HepG2 (cell line): ENCODE measurements around the gene SPEM2. TPM values are rescaled to one million over a fixed set of nuclear protein-coding genes. Genes with fewer than 3 reads are reported as not detected.

Experiments used
- ATAC-seq: fragments of 200-7000 bp; cut with Tn5 transposase; 3 replicates; pipeline ENCODE4 v1.9.1; 2020; ENCODE audit warnings: mild to moderate bottlenecking, moderate library complexity
- BruUV-seq: library from RNA; stranded (reverse); fragments of 400-500 nt; replicated peaks from 2 replicates; lab custom pipeline; 2021; lab: Mats Ljungman, UMichigan
- CTCF ChIA-PET: fragments of 300-600 bp; formaldehyde crosslinking; extraction: SDS; loops from one replicate; lab custom pipeline; 2021; ENCODE audit warnings: low total read pairs, inconsistent platforms, low intra/inter-chr PET ratio; lab: Yijun Ruan, JAX
- POLR2A ChIA-PET: fragments of 350-600 bp; sonication (Branson Sonifier 250); formaldehyde crosslinking; loops from one replicate; lab custom pipeline; 2020; ENCODE audit warnings: antibody characterized with exemption, inconsistent platforms; lab: Yijun Ruan, JAX
- DNase-seq: peaks from one replicate; pipeline ENCODE4 v3.0.0-alpha.2; 2015; ENCODE audit warnings: low spot score
- FAIRE-seq: peaks from 3 replicates; lab custom pipeline; 2011; peaks lifted over from hg19 to GRCh38; lab: Jason Lieb, UNC
- H2AFZ ChIP-seq: one replicate; pipeline ENCODE4 v1.6.1; 2011; ENCODE audit warnings: low read length, inconsistent platforms
- H3K27ac ChIP-seq: fragments of 300-600 bp; 3 replicates; pipeline ENCODE4 v1.8.0; 2011; ENCODE audit warnings: mixed run types, mild to moderate bottlenecking, mixed read lengths, low read length, inconsistent platforms; ENCODE audit not compliant: insufficient read depth; ENCODE audit errors: extremely low read length
- H3K27me3 ChIP-seq, 2 experiments: fragments of 200-600 bp in 1 of 2; 2 replicates in 1 of 2; 3 replicates in 1 of 2; pipeline versions ENCODE4 v1.6.0 to v1.8.0; 2011; ENCODE audit warnings: low read length in 2 of 2, mild to moderate bottlenecking in 2 of 2, moderate library complexity in 2 of 2, inconsistent platforms in 1 of 2; ENCODE audit not compliant: insufficient read depth in 2 of 2, control insufficient read depth in 1 of 2
- H3K36me3 ChIP-seq, 2 experiments: fragments of 200-600 bp in 1 of 2; replicated peaks in 1 of 2; 2 replicates in 1 of 2; 3 replicates in 1 of 2; pipeline versions ENCODE4 v1.5.1 to v1.8.0; 2011; ENCODE audit warnings: low read length in 2 of 2, inconsistent platforms in 1 of 2; ENCODE audit not compliant: insufficient read depth in 2 of 2, control insufficient read depth in 1 of 2
- H3K4me1 ChIP-seq: 2 replicates; pipeline ENCODE4 v1.5.1; 2012; ENCODE audit warnings: low read length, inconsistent platforms; ENCODE audit not compliant: insufficient read depth
- H3K4me2 ChIP-seq: 2 replicates; pipeline ENCODE4 v1.6.0; 2011; ENCODE audit warnings: low read depth, low read length, inconsistent platforms
- H3K4me3 ChIP-seq, 3 experiments: fragments of 200-600 bp in 1 of 3; sonication (generic), shearing (Covaris generic) in 1 of 3; replicated peaks in 1 of 3; 2 replicates each; pipeline ENCODE4 v1.5.1; 2011 to 2016; ENCODE audit warnings: low read length in 3 of 3, inconsistent platforms in 2 of 3, low read depth in 2 of 3, mild to moderate bottlenecking in 2 of 3, control low read depth in 1 of 3, mixed read lengths in 1 of 3; ENCODE audit not compliant: insufficient read depth in 1 of 3
- H3K79me2 ChIP-seq: one replicate; pipeline ENCODE4 v1.6.1; 2011; ENCODE audit warnings: low read length, inconsistent platforms; ENCODE audit not compliant: insufficient read depth
- H3K9ac ChIP-seq: 2 replicates; pipeline ENCODE4 v1.6.0; 2011; ENCODE audit warnings: mild to moderate bottlenecking, low read depth, low read length, inconsistent platforms; ENCODE audit not compliant: insufficient read depth
- H3K9me3 ChIP-seq: 2 replicates; pipeline ENCODE4 v1.5.1; 2012; ENCODE audit warnings: mild to moderate bottlenecking, low read length
- H4K20me1 ChIP-seq: 2 replicates; pipeline ENCODE4 v1.6.0; 2011; ENCODE audit warnings: inconsistent platforms, mild to moderate bottlenecking, low read length, moderate library complexity; ENCODE audit not compliant: insufficient read depth
- ADNP ChIP-seq: sonication (generic); formaldehyde crosslinking; IDR thresholded peaks from 2 replicates; pipeline ENCODE4 v1.4.0; 2020; ENCODE audit warnings: missing genetic modification reagents
- EP300 ChIP-seq, 3 experiments: sonication (generic) in 1 of 3; formaldehyde crosslinking in 1 of 3; IDR thresholded peaks; 2 replicates each; pipeline versions ENCODE4 v1.5.1 to v1.6.1; 2011 to 2020; ENCODE audit warnings: low read depth in 2 of 3, low read length in 2 of 3, borderline replicate concordance in 1 of 3, improper control_type of control experiment in 1 of 3, mild to moderate bottlenecking in 1 of 3, missing genetic modification reagents in 1 of 3, moderate library complexity in 1 of 3
- FOXK2 ChIP-seq: fragments of 450-650 bp; IDR thresholded peaks from 2 replicates; pipeline ENCODE4 v1.6.1; 2016
- GTF2F1 ChIP-seq: fragments of 150-350 bp; IDR thresholded peaks from 2 replicates; pipeline ENCODE4 v1.6.1; 2014; ENCODE audit warnings: low read length
- KLF13 ChIP-seq: sonication (generic); formaldehyde crosslinking; IDR thresholded peaks from 2 replicates; pipeline ENCODE4 v1.4.0; 2020; ENCODE audit warnings: mild to moderate bottlenecking, missing genetic modification reagents
- NBN ChIP-seq: fragments of 450-650 bp; conservative IDR thresholded peaks from 2 replicates; pipeline ENCODE4 v1.6.1; 2017
- RARG ChIP-seq: sonication (generic); formaldehyde crosslinking; IDR thresholded peaks from 2 replicates; pipeline ENCODE4 v1.4.0; 2020; ENCODE audit warnings: low read depth, mild to moderate bottlenecking, missing genetic modification reagents
- REPIN1 ChIP-seq: sonication (generic); formaldehyde crosslinking; IDR thresholded peaks from 2 replicates; pipeline ENCODE4 v1.8.0; 2022; ENCODE audit warnings: missing genetic modification reagents, low read depth, mild to moderate bottlenecking, borderline replicate concordance
- SIX4 ChIP-seq: sonication (generic); formaldehyde crosslinking; IDR thresholded peaks from 2 replicates; pipeline ENCODE4 v1.4.0; 2020; ENCODE audit warnings: missing genetic modification reagents
- SMARCC2 ChIP-seq: fragments of 450-650 bp; IDR thresholded peaks from 2 replicates; pipeline ENCODE4 v1.6.1; 2017; ENCODE audit warnings: antibody characterized with exemption, mild to moderate bottlenecking
- SMYD3 ChIP-seq: sonication (generic); formaldehyde crosslinking; IDR thresholded peaks from 2 replicates; pipeline ENCODE4 v1.8.1; 2023; ENCODE audit warnings: mild to moderate bottlenecking, missing genetic modification reagents
- ZBTB21 ChIP-seq: sonication (generic); formaldehyde crosslinking; IDR thresholded peaks from 2 replicates; pipeline ENCODE4 v1.4.0; 2020; ENCODE audit warnings: missing genetic modification reagents
- ZNF274 ChIP-seq: sonication (generic); formaldehyde crosslinking; IDR thresholded peaks from 2 replicates; pipeline ENCODE4 v1.5.1; 2020; ENCODE audit warnings: mild to moderate bottlenecking, missing genetic modification reagents
- ZNF441 ChIP-seq: sonication (generic); formaldehyde crosslinking; IDR thresholded peaks from 2 replicates; pipeline ENCODE4 v1.7.0; 2021; ENCODE audit warnings: missing genetic modification reagents, borderline replicate concordance
- ZNF562 ChIP-seq: sonication (generic); formaldehyde crosslinking; IDR thresholded peaks from 2 replicates; pipeline ENCODE4 v1.8.0; 2022; ENCODE audit warnings: missing genetic modification reagents, borderline replicate concordance
- ZNF790 ChIP-seq: sonication (generic); formaldehyde crosslinking; IDR thresholded peaks from 2 replicates; pipeline ENCODE4 v1.8.0; 2022; ENCODE audit warnings: missing genetic modification reagents, mild to moderate bottlenecking, borderline replicate concordance
- ZNF879 ChIP-seq: sonication (generic); formaldehyde crosslinking; IDR thresholded peaks from 2 replicates; pipeline ENCODE4 v1.8.1; 2023; ENCODE audit warnings: missing genetic modification reagents
- ZNF891 ChIP-seq: sonication (generic); formaldehyde crosslinking; IDR thresholded peaks from 2 replicates; pipeline ENCODE4 v1.5.0; 2020; ENCODE audit warnings: mild to moderate bottlenecking, missing genetic modification reagents
- WGBS: methylation state at CpG from one replicate; pipeline ENCODE4 v1.1.6; 2017; ENCODE audit warnings: low lambda C conversion rate; 5-methylcytosine and 5-hydroxymethylcytosine counted together
- in situ Hi-C: cut with HindIII; loops from 2 replicates; pipeline ENCODE4 v1.10.0; 2017; ENCODE audit warnings: low pct_unique_long_range_greater_than_20kb; ENCODE audit not compliant: extremely low pct_ligation_motif_present
- intact Hi-C: fragments of 100-400 bp; cut with micrococcal nuclease; formaldehyde crosslinking; loops from one replicate; pipeline ENCODE4 v1.10.0; 2022; ENCODE audit not compliant: unreplicated experiment
- polyA plus RNA-seq, 8 experiments: library from polyadenylated mRNA; depleted of rRNA in 3 of 8; stranded (reverse) in 7 of 8; unstranded in 1 of 8; fragments of >200 nt; fragmentation: Illumina TruSeq in 4 of 8; extraction: Trizol in 4 of 8; gene quantifications; 2 replicates each; pipeline versions ENCODE4 v1.2.1 to v1.2.3, GENCODE V29; 2011 to 2016; ENCODE audit warnings: low read depth in 4 of 8, missing spikeins in 1 of 8, mixed read lengths in 1 of 8; ENCODE audit not compliant: insufficient read depth in 1 of 8
- total RNA-seq, 5 experiments: library from RNA; depleted of rRNA; stranded (reverse); fragments of >200 nt; fragmentation: Illumina TruSeq; extraction: Trizol; gene quantifications; 2 replicates each; pipeline ENCODE4 v1.2.3, GENCODE V29; 2016; ENCODE audit warnings: low read depth in 1 of 5
- TF ChIP-seq, protein P1 (sequence below): sonication (generic); formaldehyde crosslinking; IDR thresholded peaks from 2 replicates; pipeline ENCODE4 v1.4.0; 2020; ENCODE audit warnings: mild to moderate bottlenecking, missing genetic modification reagents
- TF ChIP-seq, protein P2 (sequence below): sonication (generic); formaldehyde crosslinking; IDR thresholded peaks from 2 replicates; pipeline ENCODE4 v1.4.0; 2020; ENCODE audit warnings: missing genetic modification reagents, borderline replicate concordance

SPEM2 gene
- total and polyA plus RNA-seq, 2 of the 13 experiments (the other 11 are each of a cell fraction or from before 2014, with no cell fraction given), result not detected

DNA sequence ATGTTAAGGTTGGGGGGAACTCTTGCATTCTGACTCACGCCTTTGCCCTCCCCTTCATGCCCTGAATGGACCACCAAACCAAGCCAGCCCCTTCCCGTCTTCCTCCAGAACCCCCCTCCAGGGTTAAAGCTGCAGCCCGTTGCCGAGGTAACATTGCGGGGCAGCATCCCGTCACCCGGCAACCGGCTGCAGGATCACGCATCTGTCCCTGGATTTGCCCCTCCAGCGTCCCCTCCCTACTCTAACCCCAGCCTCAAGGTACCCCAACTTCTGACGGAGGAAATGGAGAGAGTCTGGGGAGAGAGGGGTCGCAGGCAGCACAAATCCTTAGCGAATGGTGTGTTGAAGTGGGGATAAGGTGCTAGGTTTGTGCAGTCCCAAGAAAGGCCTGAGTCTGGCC, 18.3 kb upstream of the SPEM2 start:
- CTCF ChIA-PET, result no interaction called here
- POLR2A ChIA-PET, result no interaction called here
- in situ Hi-C loops, result no loop called here

More for the DNA sequence above, 18.3 kb upstream of the SPEM2 start:
- Histone ChIP-seq H3K4me3 (no peak overlapping the region), H3K36me3 (0 out of 5 replicates have a peak, but pooled peaks cover 0 to 2% of the 10 kb centered on the region in 2 experiments), H3K27me3 (no peaks in the 10 kb centered on the region; a peak in 1 of 5 replicates), H3K4me2 (no peak overlapping the region; the same call in 1 of the 2 replicates), H3K9ac (no peak overlapping the region), H4K20me1 (no peaks in the 10 kb centered on the region), H3K4me1 (peaks cover 18% of the 10 kb centered on the region), H3K27ac (no peak overlapping the region), H3K79me2 (peaks cover 4% of the 10 kb centered on the region), H2AFZ (no peak overlapping the region), H3K9me3 (no peaks in the 10 kb centered on the region)
- WGBS, result 81% methylated on average over 13 of the region's 13 CpGs
- no TSS peak for BruUV-seq
- DNase-seq (no peak), FAIRE-seq (no peak), ATAC-seq (no peak)
- intact Hi-C loops, result no loop called here
- TF ChIP-seq ZBTB21, result no peak
- no peak for TF ChIP-seq SMARCC2
- TF ChIP-seq KLF13, result no peak
- no peak for TF ChIP-seq ZNF891 (CRISPR knock-in tag)
- no peak for TF ChIP-seq NBN
- TF ChIP-seq GTF2F1, result no peak
- TF ChIP-seq ZNF879 (CRISPR knock-in tag), result no peak
- TF ChIP-seq, protein P1, sequence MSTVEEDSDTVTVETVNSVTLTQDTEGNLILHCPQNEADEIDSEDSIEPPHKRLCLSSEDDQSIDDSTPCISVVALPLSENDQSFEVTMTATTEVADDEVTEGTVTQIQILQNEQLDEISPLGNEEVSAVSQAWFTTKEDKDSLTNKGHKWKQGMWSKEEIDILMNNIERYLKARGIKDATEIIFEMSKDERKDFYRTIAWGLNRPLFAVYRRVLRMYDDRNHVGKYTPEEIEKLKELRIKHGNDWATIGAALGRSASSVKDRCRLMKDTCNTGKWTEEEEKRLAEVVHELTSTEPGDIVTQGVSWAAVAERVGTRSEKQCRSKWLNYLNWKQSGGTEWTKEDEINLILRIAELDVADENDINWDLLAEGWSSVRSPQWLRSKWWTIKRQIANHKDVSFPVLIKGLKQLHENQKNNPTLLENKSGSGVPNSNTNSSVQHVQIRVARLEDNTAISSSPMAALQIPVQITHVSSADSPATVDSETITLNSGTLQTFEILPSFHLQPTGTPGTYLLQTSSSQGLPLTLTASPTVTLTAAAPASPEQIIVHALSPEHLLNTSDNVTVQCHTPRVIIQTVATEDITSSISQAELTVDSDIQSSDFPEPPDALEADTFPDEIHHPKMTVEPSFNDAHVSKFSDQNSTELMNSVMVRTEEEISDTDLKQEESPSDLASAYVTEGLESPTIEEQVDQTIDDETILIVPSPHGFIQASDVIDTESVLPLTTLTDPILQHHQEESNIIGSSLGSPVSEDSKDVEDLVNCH (CRISPR knock-in tag), result no peak
- TF ChIP-seq ZNF441 (CRISPR knock-in tag), result no peak
- no peak for TF ChIP-seq RARG (CRISPR knock-in tag)
- TF ChIP-seq ZNF562 (CRISPR knock-in tag), result no peak
- no peak for TF ChIP-seq EP300 (IDR thresholded peaks at IDR 0.05; ENCODE audit: low read depth in 2 of 2, low read length in 2 of 2)
- no peak for TF ChIP-seq EP300 (CRISPR knock-in tag; IDR thresholded peaks at IDR 0.05; ENCODE audit: borderline replicate concordance)
- TF ChIP-seq ZNF274 (CRISPR knock-in tag), result no peak
- no peak for TF ChIP-seq FOXK2
- TF ChIP-seq, protein P2, sequence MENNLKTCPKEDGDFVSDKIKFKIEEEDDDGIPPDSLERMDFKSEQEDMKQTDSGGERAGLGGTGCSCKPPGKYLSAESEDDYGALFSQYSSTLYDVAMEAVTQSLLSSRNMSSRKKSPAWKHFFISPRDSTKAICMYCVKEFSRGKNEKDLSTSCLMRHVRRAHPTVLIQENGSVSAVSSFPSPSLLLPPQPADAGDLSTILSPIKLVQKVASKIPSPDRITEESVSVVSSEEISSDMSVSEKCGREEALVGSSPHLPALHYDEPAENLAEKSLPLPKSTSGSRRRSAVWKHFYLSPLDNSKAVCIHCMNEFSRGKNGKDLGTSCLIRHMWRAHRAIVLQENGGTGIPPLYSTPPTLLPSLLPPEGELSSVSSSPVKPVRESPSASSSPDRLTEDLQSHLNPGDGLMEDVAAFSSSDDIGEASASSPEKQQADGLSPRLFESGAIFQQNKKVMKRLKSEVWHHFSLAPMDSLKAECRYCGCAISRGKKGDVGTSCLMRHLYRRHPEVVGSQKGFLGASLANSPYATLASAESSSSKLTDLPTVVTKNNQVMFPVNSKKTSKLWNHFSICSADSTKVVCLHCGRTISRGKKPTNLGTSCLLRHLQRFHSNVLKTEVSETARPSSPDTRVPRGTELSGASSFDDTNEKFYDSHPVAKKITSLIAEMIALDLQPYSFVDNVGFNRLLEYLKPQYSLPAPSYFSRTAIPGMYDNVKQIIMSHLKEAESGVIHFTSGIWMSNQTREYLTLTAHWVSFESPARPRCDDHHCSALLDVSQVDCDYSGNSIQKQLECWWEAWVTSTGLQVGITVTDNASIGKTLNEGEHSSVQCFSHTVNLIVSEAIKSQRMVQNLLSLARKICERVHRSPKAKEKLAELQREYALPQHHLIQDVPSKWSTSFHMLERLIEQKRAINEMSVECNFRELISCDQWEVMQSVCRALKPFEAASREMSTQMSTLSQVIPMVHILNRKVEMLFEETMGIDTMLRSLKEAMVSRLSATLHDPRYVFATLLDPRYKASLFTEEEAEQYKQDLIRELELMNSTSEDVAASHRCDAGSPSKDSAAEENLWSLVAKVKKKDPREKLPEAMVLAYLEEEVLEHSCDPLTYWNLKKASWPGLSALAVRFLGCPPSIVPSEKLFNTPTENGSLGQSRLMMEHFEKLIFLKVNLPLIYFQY, result no peak
- no peak for TF ChIP-seq REPIN1 (CRISPR knock-in tag)
- no peak for TF ChIP-seq SMYD3 (CRISPR knock-in tag)
- TF ChIP-seq ADNP (CRISPR knock-in tag), result no peak
- TF ChIP-seq ZNF790 (CRISPR knock-in tag), result no peak
- no peak for TF ChIP-seq SIX4 (CRISPR knock-in tag)
